GM23248 (cell line): Measurements from ENCODE around the gene CRK. TPM values are rescaled to one million over a fixed set of nuclear protein-coding genes. Genes with fewer than 3 reads are reported as not detected.

Experiments used
- DNase-seq: peaks from one replicate; pipeline ENCODE4 v3.0.0-alpha.2; 2015
- H2AFZ ChIP-seq: fragments of 200-600 bp; sonication (generic); 2 replicates; pipeline ENCODE4 v1.6.1; 2016; ENCODE audit warnings: antibody characterized with exemption
- H3F3A ChIP-seq: fragments of 200-600 bp; sonication (generic); 2 replicates; pipeline ENCODE4 v1.6.1; 2016; ENCODE audit warnings: mild to moderate bottlenecking, antibody characterized with exemption, mixed run types; ENCODE audit not compliant: insufficient read depth
- H3K27ac ChIP-seq: fragments of 200-600 bp; sonication (generic); 2 replicates; pipeline ENCODE4 v1.5.1; 2016; ENCODE audit warnings: mild to moderate bottlenecking
- H3K27me3 ChIP-seq: fragments of 200-600 bp; sonication (generic); replicated peaks from 2 replicates; pipeline ENCODE4 v1.6.1; 2016; ENCODE audit warnings: mild to moderate bottlenecking; ENCODE audit not compliant: insufficient read depth
- H3K36me3 ChIP-seq: fragments of 200-600 bp; sonication (generic); 2 replicates; pipeline ENCODE4 v1.6.1; 2016; ENCODE audit warnings: low read depth, mild to moderate bottlenecking
- H3K4me1 ChIP-seq: fragments of 200-600 bp; sonication (generic); 2 replicates; pipeline ENCODE4 v1.6.1; 2016; ENCODE audit warnings: mild to moderate bottlenecking; ENCODE audit not compliant: insufficient read depth
- H3K4me2 ChIP-seq: fragments of 200-600 bp; sonication (generic); one replicate; pipeline ENCODE4 v1.6.1; 2016; ENCODE audit warnings: mild to moderate bottlenecking; ENCODE audit not compliant: unreplicated experiment
- H3K4me3 ChIP-seq: fragments of 200-600 bp; sonication (generic); 2 replicates; pipeline ENCODE4 v1.5.1; 2016; ENCODE audit warnings: mild to moderate bottlenecking
- H3K79me2 ChIP-seq: fragments of 200-600 bp; sonication (generic); 2 replicates; pipeline ENCODE4 v1.6.1; 2016; ENCODE audit warnings: mild to moderate bottlenecking; ENCODE audit not compliant: insufficient read depth
- H3K9ac ChIP-seq: fragments of 200-600 bp; sonication (generic); 2 replicates; pipeline ENCODE4 v1.6.1; 2016; ENCODE audit warnings: mild to moderate bottlenecking
- H3K9me2 ChIP-seq: fragments of 200-600 bp; sonication (generic); 2 replicates; pipeline ENCODE4 v1.6.1; 2016; ENCODE audit warnings: mixed run types, mild to moderate bottlenecking, moderate library complexity; ENCODE audit not compliant: insufficient read depth
- H3K9me3 ChIP-seq: fragments of 200-600 bp; sonication (generic); one replicate; pipeline ENCODE4 v1.6.1; 2017; ENCODE audit warnings: low read depth
- H4K20me1 ChIP-seq: fragments of 200-600 bp; sonication (generic); 2 replicates; pipeline ENCODE4 v1.6.0; 2016; ENCODE audit not compliant: insufficient read depth
- EZH2 ChIP-seq: fragments of 200-600 bp; sonication (generic); IDR thresholded peaks from 2 replicates; pipeline ENCODE4 v1.6.1; 2018; ENCODE audit warnings: antibody characterized with exemption, mild to moderate bottlenecking; ENCODE audit not compliant: insufficient read depth, poor library complexity, severe bottlenecking
- EZH2phosphoT487 ChIP-seq: fragments of 200-600 bp; sonication (generic); IDR thresholded peaks from 2 replicates; pipeline ENCODE4 v1.6.1; 2018; ENCODE audit warnings: antibody characterized with exemption, moderate library complexity, mild to moderate bottlenecking, low read depth; ENCODE audit not compliant: insufficient read depth
- WGBS, 2 experiments: methylation state at CpG; one replicate each; pipeline ENCODE4 v1.1.6; 2015 to 2017; ENCODE audit warnings: low lambda C conversion rate in 2 of 2, low coverage in 1 of 2; ENCODE audit errors: missing lambda C conversion rate in 2 of 2; 5-methylcytosine and 5-hydroxymethylcytosine counted together
- in situ Hi-C: fragments of 300-500 bp; cut with MboI; formaldehyde crosslinking; loops from 2 replicates; pipeline ENCODE4 v1.15.0; 2020
- polyA plus RNA-seq: library from polyadenylated mRNA; unstranded; fragments of >200 nt; fragmentation: Nextera tagmentation; extraction: Ambion mirVana; gene quantifications from 2 replicates; pipeline ENCODE4 v1.2.1, GENCODE V29; 2016
- total RNA-seq: library from RNA; depleted of rRNA; stranded (reverse); fragments of >200 nt; shearing (Covaris generic); gene quantifications from 2 replicates; pipeline ENCODE4 v1.2.3, GENCODE V29; 2014

CRK gene
- total and polyA plus RNA-seq, 2 experiments from 2014 or later: 86.0 to 117 TPM

DNA sequence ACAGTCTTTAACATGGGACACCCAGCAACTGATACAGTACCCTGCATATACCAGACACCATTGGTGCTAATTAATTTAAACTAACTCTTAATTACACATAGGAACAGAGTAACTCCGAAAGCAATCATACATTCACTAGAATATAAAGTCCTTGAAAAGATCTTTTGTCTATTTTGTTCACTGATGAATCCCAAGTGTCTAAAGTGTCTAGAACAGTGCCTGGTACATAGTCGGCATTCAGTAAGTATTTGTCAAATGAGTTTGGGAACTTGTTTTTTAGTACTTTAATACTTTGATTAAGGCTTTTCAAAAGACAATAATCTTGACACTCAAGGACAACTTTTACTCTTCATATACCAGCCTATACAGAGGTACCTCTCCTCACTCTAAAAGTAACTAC is 69.8 kb downstream of the CRK start:
- in situ Hi-C loops: no loop called here
- H3F3A ChIP-seq: peaks cover 25% of the 10 kb centered on the region; the same call in 1 of the 2 replicates
- H3K9ac ChIP-seq: no peak overlapping the region
- H3K4me2 ChIP-seq: no peak overlapping the region
- no peak overlapping the region for H2AFZ ChIP-seq
- H3K79me2 ChIP-seq: peaks cover 100% of the 10 kb centered on the region
- 95 to 96% methylated on average over 2 of the region's 2 CpGs for whole genome bisulfite sequencing, 2 experiments
- no peak for DNase-seq
- H3K27ac ChIP-seq: no peak overlapping the region
- H3K9me2 ChIP-seq: no peaks in the 10 kb centered on the region
- H3K9me3 ChIP-seq: no peaks in the 10 kb centered on the region
- H4K20me1 ChIP-seq: peaks cover 79% of the 10 kb centered on the region
- H3K27me3 ChIP-seq: no peaks in the 10 kb centered on the region
- no peak for TF ChIP-seq EZH2
- no peak for TF ChIP-seq EZH2phosphoT487
- H3K4me1 ChIP-seq: peaks cover 30% of the 10 kb centered on the region
- H3K36me3 ChIP-seq: no peaks in the 10 kb centered on the region
- H3K4me3 ChIP-seq: no peak overlapping the region

DNA sequence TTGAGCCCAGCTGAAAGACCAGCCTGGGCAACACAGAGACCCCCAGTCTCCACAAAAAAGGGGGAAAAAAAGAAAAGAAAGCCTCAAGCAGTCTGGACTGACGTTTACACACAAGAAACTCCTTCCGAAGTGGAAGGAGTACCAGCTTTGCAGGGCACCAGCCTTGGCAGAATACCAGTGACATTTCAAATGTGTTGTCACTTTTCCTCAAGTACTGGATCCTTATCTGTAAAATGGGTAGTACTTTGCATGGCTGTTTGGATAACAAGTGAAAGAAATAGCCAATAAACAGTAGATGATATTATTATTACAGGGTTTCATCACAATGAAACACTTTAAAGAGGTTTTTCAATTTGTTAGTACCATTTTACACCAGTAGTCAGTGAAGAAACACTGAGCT is 70.2 kb downstream of the CRK start:
- Histone ChIP-seq H3K36me3 (no peaks in the 10 kb centered on the region), H3K9ac (no peak overlapping the region), H3K4me1 (peaks cover 30% of the 10 kb centered on the region), H3K27ac (no peak overlapping the region), H2AFZ (no peak overlapping the region), H3F3A (peaks cover 22% of the 10 kb centered on the region; the same call in 1 of the 2 replicates), H3K9me2 (no peaks in the 10 kb centered on the region), H3K27me3 (no peaks in the 10 kb centered on the region), H4K20me1 (peaks cover 79% of the 10 kb centered on the region), H3K4me3 (no peak overlapping the region), H3K9me3 (no peaks in the 10 kb centered on the region), H3K79me2 (peaks cover 100% of the 10 kb centered on the region), H3K4me2 (no peak overlapping the region)
- TF ChIP-seq EZH2 (no peak), EZH2phosphoT487 (no peak)
- 46 to 47% methylated on average over 2 of the region's 2 CpGs for WGBS, 2 experiments
- in situ Hi-C loops: no loop called here
- DNase-seq: no peak

DNA sequence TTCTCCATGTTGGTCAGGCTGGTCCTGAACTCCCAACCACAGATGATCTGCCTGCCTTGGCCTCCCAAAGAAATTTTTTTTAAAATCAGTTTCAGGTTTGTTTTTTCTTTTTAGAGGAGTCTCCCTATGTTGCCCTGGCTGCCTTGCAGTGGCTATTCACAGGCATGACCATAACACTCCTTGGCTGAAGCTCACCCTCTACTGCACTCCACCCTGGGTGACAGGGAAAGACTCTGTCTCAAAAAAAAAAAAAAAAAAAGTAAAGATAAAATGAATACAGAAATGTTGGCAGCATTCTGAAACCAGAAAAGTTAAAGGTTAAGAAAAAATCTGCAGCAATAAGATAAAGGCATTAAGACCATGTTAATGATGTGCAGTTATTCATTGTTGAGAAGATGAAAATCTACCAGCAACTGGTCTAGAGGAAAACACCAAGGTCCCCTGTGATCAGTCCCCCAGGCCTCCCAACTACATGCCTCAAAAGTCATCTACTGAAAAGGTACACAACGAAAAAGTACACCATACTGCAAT is 71.1 kb downstream of the CRK start:
- in situ Hi-C loops: no loop called here
- Histone ChIP-seq H4K20me1 (peaks cover 79% of the 10 kb centered on the region), H3K27ac (peak overlapping the region; percentile 4; the same call in 1 of the 2 replicates), H2AFZ (no peak overlapping the region), H3K79me2 (peaks cover 100% of the 10 kb centered on the region), H3K9ac (no peak overlapping the region), H3F3A (peaks cover 22% of the 10 kb centered on the region), H3K27me3 (no peaks in the 10 kb centered on the region), H3K4me3 (no peak overlapping the region), H3K9me2 (no peaks in the 10 kb centered on the region), H3K4me1 (peaks cover 30% of the 10 kb centered on the region), H3K36me3 (no peaks in the 10 kb centered on the region), H3K9me3 (no peaks in the 10 kb centered on the region), H3K4me2 (no peak overlapping the region)
- 39 to 44% methylated on average over 1 of the region's 1 CpG for WGBS, 2 experiments
- TF ChIP-seq EZH2phosphoT487: no peak
- no peak for TF ChIP-seq EZH2
- DNase-seq: peak; percentile 49

DNA sequence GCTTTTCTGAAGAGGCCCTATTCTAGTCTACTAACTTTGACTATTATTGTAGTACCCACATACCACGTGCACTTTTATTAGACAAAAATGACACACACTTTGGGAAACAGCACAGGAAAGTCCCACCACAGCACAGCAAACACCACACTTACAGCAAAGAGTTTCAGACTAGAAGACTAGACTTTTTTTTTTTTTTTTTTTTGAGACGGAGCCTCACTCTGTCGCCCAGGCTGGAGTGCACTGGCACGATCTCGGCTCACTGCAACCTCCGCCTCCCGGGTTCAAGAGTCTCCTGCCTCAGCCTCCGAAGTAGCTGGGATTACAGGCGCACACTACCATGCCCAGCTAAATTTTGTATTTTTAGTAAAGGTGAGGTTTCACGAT is 76.1 kb downstream of the CRK start:
- no peaks in the 10 kb centered on the region for H3K27me3 ChIP-seq
- H3K9me2 ChIP-seq: no peaks in the 10 kb centered on the region
- no peaks in the 10 kb centered on the region for H3K36me3 ChIP-seq
- TF ChIP-seq EZH2phosphoT487 (no peak), EZH2 (no peak)
- peaks cover 62% of the 10 kb centered on the region for H3K4me1 ChIP-seq
- H3K4me3 ChIP-seq: no peak overlapping the region
- H3K79me2 ChIP-seq: peaks cover 100% of the 10 kb centered on the region
- peak overlapping the region; percentile 31 for H3K27ac ChIP-seq
- DNase-seq: peak; percentile 50
- H3F3A ChIP-seq: peaks cover 57% of the 10 kb centered on the region
- no peak overlapping the region for H2AFZ ChIP-seq
- in situ Hi-C loops: no loop called here
- no peaks in the 10 kb centered on the region for H3K9me3 ChIP-seq
- H3K9ac ChIP-seq: peak overlapping the region; percentile 10; the same call in 1 of the 2 replicates
- WGBS, 2 experiments: 42 to 47% methylated on average over 10 of the region's 10 CpGs
- H4K20me1 ChIP-seq: peaks cover 89% of the 10 kb centered on the region
- H3K4me2 ChIP-seq: peak overlapping the region; percentile 2
